Limb (tissue), 2 donors: Measurements from ENCODE around the gene LACTBL1.

Experiments
- DNase-seq, 2 donors: peaks; one replicate each; pipeline ENCODE4 v3.0.0-alpha.2; 2016; ENCODE audit errors: extremely low spot score in 2 of 2

LACTBL1 gene

DNA sequence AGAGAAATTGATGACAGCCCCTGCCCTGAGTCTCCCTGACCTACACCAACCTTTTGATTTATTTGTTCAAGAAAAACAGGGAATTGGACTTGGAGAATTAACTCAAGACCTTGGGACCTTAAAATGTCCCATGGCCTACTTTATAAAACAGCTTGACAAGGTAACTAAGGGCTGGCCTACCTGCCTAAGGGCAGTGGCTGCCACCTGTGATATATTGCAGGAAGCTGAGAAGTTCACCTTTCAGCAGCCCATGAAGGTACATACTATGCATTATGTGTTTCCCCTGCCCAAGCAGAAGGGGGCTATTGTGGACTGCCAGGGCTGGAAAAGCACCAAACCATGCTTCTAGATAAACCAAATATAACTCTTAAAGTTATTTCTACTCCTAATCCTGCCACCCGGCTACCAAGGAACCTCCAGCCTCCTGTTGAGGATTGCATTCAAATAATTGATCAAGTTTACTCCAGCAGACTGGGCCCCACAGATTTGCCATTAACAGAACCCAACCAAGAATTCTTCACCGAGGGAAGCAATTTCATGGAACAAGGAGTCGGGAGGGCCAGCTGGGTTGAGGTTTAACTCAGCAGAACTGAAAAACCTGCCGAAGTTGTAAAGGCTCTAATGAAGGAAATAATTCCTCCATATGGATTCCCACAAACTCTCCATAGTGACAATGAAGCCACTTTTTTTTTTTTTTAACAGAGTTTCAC, 28.2 kb downstream of the LACTBL1 start:
- no peak for DNase-seq

GRCh38 chr1:22941257-22941656, 31.4 kb downstream of the LACTBL1 start:
- DNase-seq, result no peak

- DNase-seq, result no peak
These were observed 36.0 kb downstream of the LACTBL1 start for GRCh38 chr1:22936681-22937080.

- no peak for DNase-seq
These were observed 37.2 kb downstream of the LACTBL1 start for GRCh38 chr1:22935433-22935832.

DNA sequence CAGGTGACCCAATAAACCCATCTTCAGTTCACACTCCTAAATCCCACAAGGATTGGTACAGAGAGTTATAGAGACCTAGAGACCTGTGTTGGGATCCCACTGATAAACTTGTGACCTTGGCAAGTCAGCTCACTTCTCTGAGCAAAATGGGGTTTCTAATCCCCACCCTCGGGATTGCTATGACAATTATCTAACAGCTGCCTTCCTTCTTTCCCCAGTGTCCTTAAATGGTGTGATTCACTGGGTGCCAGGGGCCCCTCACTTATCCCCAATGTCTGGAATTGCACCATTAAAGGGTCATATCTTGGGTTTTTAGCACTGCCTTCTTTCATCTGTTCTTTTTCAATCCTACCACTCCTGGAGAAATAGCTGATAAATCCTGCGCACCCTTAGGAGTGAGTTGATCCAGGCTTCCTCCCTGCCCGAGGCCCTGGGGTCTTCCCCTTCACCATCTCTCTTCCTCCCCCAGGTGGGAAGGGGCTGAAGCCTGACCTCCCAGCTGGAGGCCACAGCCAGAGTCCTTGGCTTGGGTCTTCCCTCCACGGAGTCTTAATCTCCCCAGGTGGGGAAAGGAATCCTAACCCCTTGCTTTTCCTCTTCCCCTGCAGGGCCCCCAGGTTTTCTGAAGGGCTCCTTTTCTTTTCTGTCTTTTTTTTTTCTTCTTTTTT, 39.7 kb downstream of the LACTBL1 start:
- DNase-seq, result no peak

GRCh38 chr1:22930240-22930912, 42.3 kb downstream of the LACTBL1 start:
- peak; percentile 38 to 74 for DNase-seq

DNA sequence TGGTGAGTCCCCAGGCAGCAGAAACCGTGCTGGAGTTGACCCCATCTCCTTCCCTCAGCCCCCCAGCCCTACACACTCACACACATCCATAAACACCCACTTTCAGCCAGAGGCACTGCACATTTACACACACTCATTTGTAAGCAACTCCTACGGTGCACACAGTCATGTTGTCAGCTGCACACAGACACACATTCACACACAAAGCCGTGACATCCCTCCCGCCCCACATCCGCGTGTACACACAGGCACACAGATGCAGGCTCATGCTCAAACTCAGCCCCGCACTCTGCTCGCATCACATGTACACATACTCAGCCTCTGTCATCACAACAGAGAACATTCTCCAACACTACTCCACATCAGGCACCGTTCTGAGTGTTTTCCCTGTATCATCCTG, 47.6 kb downstream of the LACTBL1 start:
- no peak for DNase-seq

GRCh38 chr1:22922640-22923039, 50.0 kb downstream of the LACTBL1 start:
- no peak for DNase-seq

- no peak for DNase-seq
These were observed 51.1 kb downstream of the LACTBL1 start for GRCh38 chr1:22921452-22922126.

GRCh38 chr1:22920734-22921451, 51.8 kb downstream of the LACTBL1 start:
- no peak for DNase-seq

DNA sequence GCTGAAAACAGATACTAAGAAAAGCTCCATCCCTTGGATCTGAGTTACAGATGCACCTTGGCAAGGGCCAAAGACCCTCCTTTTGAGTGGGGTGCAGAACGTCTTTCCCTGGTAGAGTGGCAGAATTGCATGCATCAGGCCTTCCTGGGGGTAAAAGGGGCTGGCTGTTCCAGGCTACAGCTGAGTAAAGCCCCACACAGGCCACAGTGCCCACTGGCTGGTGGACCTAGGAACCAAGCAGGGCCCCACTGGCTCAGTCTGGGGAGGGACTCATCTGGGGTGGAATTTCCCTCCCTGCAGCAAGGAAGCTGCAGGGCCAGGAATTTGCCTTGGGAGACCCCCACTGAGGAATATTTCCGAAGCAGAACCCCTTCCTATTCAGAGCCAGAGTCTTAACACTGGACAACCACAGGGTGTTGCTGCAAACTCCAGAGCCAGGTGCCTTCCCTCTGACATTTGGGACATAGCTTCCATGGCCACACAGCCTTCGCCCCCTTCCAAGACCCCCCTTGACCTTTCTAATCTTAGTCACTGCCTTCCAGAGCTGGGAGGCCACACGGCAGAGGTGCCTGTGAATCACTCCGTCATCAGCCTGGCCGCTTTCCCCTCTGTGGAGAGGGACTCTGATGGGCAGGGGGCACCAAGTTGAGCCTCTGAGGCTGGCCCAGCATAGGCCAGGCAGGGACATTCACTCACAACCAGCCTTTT, 52.5 kb downstream of the LACTBL1 start:
- DNase-seq, result no peak

- DNase-seq, result no peak
These were observed 53.2 kb downstream of the LACTBL1 start for GRCh38 chr1:22919341-22920025.

DNA sequence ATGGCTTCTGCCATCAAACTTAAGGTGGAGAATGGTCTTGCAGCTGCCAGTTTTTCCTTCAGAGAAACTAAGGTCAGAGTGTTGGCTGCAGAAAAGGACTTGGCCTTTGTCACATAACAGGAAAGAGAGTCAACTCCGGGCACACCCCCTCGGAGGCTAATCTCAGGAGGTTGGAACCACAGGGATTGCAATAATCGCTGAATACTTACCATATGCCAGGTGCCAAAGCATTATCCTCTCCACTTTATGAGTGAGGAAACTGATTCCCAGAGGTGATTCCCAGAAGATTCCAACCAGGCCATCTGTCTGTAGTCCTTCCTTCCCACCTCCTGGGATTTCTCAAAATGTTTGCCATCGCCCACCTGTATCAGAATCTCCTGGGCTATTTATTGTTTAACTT, 54.0 kb downstream of the LACTBL1 start:
- DNase-seq, result no peak

- DNase-seq, result no peak
These were observed 54.7 kb downstream of the LACTBL1 start for GRCh38 chr1:22917989-22918388.

GRCh38 chr1:22916471-22916820, 56.2 kb downstream of the LACTBL1 start:
- DNase-seq, result no peak

GRCh38 chr1:22915816-22916470, 56.7 kb downstream of the LACTBL1 start:
- no peak for DNase-seq

GRCh38 chr1:22915231-22915630, 57.4 kb downstream of the LACTBL1 start:
- DNase-seq, result no peak

DNA sequence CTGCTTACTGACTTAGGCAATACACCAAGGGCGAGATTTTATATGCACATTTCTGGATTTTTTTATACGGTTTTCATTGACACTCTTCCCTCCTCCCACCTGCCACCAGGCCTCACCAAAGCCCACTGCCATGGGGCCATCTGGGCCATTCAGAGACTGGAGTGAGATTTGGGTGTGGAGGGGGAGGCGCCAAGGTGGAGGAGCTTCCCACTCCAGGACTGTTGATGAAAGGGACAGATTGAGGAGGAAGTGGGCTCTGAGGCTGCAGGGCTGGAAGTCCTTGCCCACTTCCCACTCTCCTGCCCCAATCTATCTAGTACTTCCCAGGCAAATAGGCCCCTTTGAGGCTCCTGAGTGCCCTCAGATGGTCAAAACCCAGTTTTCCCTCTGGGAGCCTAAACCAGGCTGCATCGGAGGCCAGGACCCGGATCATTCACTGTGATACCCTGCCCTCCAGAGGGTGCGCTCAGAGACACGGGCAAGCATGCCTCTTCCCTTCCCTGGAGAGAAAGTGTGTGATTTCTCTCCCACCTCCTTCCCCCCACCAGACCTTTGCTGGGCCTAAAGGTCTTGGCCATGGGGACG, 57.9 kb downstream of the LACTBL1 start:
- no peak for DNase-seq

- no peak for DNase-seq
These were observed 58.5 kb downstream of the LACTBL1 start for GRCh38 chr1:22914156-22914555.
